Ovary (tissue), 9 donors: ENCODE data around the gene RERE. TPM values are rescaled to one million over a fixed set of nuclear protein-coding genes. Genes with fewer than 3 reads are reported as not detected.

Source experiments
- DNase-seq, 5 donors: peaks; one replicate each; pipeline ENCODE4 v3.0.0-alpha.2; 2019 to 2020
- H3K27ac ChIP-seq, 2 donors: fragments of 200-600 bp; one replicate each; pipeline versions ENCODE4 v1.5.1 to v1.8.0; 2019 to 2022
- H3K27me3 ChIP-seq: fragments of 200-600 bp; one replicate; pipeline ENCODE4 v1.8.0; 2022
- H3K36me3 ChIP-seq: fragments of 200-600 bp; sonication (generic); one replicate; pipeline ENCODE4 v1.5.1; 2019
- H3K4me1 ChIP-seq: one replicate; pipeline ENCODE4 v1.8.1; 2013; ENCODE audit warnings: mild to moderate bottlenecking, moderate library complexity; ENCODE audit not compliant: insufficient read depth
- H3K4me3 ChIP-seq: fragments of 200-600 bp; sonication (generic); one replicate; pipeline ENCODE4 v1.5.1; 2017
- H3K9me3 ChIP-seq, 2 donors: fragments of 200-600 bp in 1 of 2; sonication (generic) in 1 of 2; one replicate each; pipeline versions ENCODE4 v1.5.1 to v1.8.1; 2013 to 2019; ENCODE audit warnings: mild to moderate bottlenecking in 1 of 2, moderate library complexity in 1 of 2
- CTCF ChIP-seq, 3 donors: fragments of 450-650 bp in 2 of 3; fragments of 200-600 bp in 1 of 3; IDR thresholded peaks; one replicate each; pipeline versions ENCODE4 v1.5.1 to v1.8.0; 2016 to 2022; ENCODE audit warnings: antibody characterized with exemption in 3 of 3, mild to moderate bottlenecking in 1 of 3
- EP300 ChIP-seq: sonication (generic); formaldehyde crosslinking; IDR thresholded peaks from one replicate; pipeline ENCODE4 v1.6.1; 2017; ENCODE audit warnings: antibody characterized with exemption
- POLR2A ChIP-seq: fragments of 450-650 bp; IDR thresholded peaks from one replicate; pipeline ENCODE4 v1.6.1; 2017; ENCODE audit warnings: antibody characterized with exemption, mild to moderate bottlenecking, moderate library complexity
- WGBS, 3 donors: extraction: QIAGEN DNeasy Blood & Tissue Kit in 1 of 3; methylation state at CpG; one replicate each; pipeline versions ENCODE4 v1.1.5 to v1.1.7; 2013 to 2017; 5-methylcytosine and 5-hydroxymethylcytosine counted together
- intact Hi-C, 4 donors: fragments of 100-400 bp; cut with DNase I; formaldehyde crosslinking; loops; one replicate each; pipeline versions ENCODE4 v1.11.0 to v1.15.1; 2022 to 2023
- polyA plus RNA-seq, 2 donors: library from polyadenylated mRNA; stranded (reverse); fragments of 200-250 nt in 1 of 2; fragments of 350-450 nt in 1 of 2; fragmentation: Illumina TruSeq in 1 of 2; extraction: RNeasy Lipid Tissue Mini Kit (QIAGEN cat#74804) in 1 of 2; gene quantifications; one replicate each; pipeline ENCODE4 v1.2.3, GENCODE V29; 2013 to 2014
- total RNA-seq, 7 donors: library from RNA; depleted of rRNA in 2 of 7; stranded (reverse); fragments of >200 nt in 2 of 7; fragmentation: NEBNext Ultra II Directional in 3 of 7; extraction: Animal tissue kit (Norgen Biotek cat#: 25700) in 3 of 7; gene quantifications; one replicate each; pipeline versions ENCODE4 v1.1.0 to v1.2.4, GENCODE V29; 2016 to 2023
- donor health status: DM: no; HTN: no; CAD: no; lungs with moderate emphysema.
- donor health status: DM: no; HTN: no; CAD: no.
- donor health status: Bipolar disorder and iron deficiency.
- donor health status: DM: yes; HTN: yes; CAD: no.
- donor health status: DM: no; HTN: no; CAD: no.
- donor health status: DM: yes; HTN: yes; CAD: no.

RERE gene
- total and polyA plus RNA-seq, 9 donors, result 36.7 to 119 (median 114) TPM

- H3K4me1 ChIP-seq, result peaks cover 26% of the 10 kb centered on the region
- 17 to 39% (median 20%) methylated on average over 3 of the region's 3 CpGs for WGBS, 3 donors
Measured at GRCh38 chr1:8373125-8373524, 444.3 kb downstream of the RERE start.

GRCh38 chr1:8371372-8371991 lies 446.0 kb downstream of the RERE start:
- no peak overlapping the region for H3K4me3 ChIP-seq
- no peaks in the 10 kb centered on the region for H3K9me3 ChIP-seq
- 76 to 85% (median 85%) methylated on average over 9 of the region's 9 CpGs for WGBS, 3 donors
- H3K27me3 ChIP-seq, result no peaks in the 10 kb centered on the region
- DNase-seq, result no peak
- no peaks in the 10 kb centered on the region for H3K36me3 ChIP-seq
- intact Hi-C loops, result no loop called here
- peak overlapping the region in 1 of 2 donors; percentile 31 for H3K27ac ChIP-seq
- TF ChIP-seq CTCF (IDR thresholded peaks at IDR 0.05) (no peak), EP300 (no peak), POLR2A (no peak)
- peaks cover 28% of the 10 kb centered on the region for H3K4me1 ChIP-seq

More at GRCh38 chr1:8373125-8373524, 444.3 kb downstream of the RERE start:
- TF ChIP-seq POLR2A (no peak), CTCF (IDR thresholded peaks at IDR 0.05) (no peak), EP300 (no peak)
- intact Hi-C loops, result no loop called here
- Histone ChIP-seq H3K27ac (peak overlapping the region in 1 of 2 donors; percentile 31), H3K27me3 (no peaks in the 10 kb centered on the region), H3K4me3 (no peak overlapping the region), H3K36me3 (no peaks in the 10 kb centered on the region), H3K9me3 (no peaks in the 10 kb centered on the region)
- no peak for DNase-seq

GRCh38 chr1:8370905-8371315 lies 446.5 kb downstream of the RERE start:
- Histone ChIP-seq H3K9me3 (no peaks in the 10 kb centered on the region), H3K27me3 (no peaks in the 10 kb centered on the region), H3K27ac (no peak overlapping the region), H3K4me3 (no peak overlapping the region), H3K4me1 (peaks cover 28% of the 10 kb centered on the region), H3K36me3 (no peaks in the 10 kb centered on the region)
- WGBS, 3 donors, result 34 to 42% (median 37%) methylated on average over 5 of the region's 5 CpGs
- intact Hi-C loops, result no loop called here
- DNase-seq, result peak in 1 of 5 donors; percentile 16
- TF ChIP-seq POLR2A (no peak), EP300 (no peak), CTCF (IDR thresholded peaks at IDR 0.05) (no peak)

- Histone ChIP-seq H3K4me3 (no peak overlapping the region), H3K27ac (no peak overlapping the region), H3K27me3 (no peaks in the 10 kb centered on the region), H3K36me3 (no peaks in the 10 kb centered on the region), H3K4me1 (peaks cover 28% of the 10 kb centered on the region), H3K9me3 (no peaks in the 10 kb centered on the region)
- no peak for DNase-seq
- intact Hi-C loops, result no loop called here
- TF ChIP-seq CTCF (IDR thresholded peaks at IDR 0.05) (no peak), POLR2A (no peak), EP300 (no peak)
- WGBS, 3 donors, result 74 to 77% (median 74%) methylated on average over 14 of the region's 14 CpGs
Measured at GRCh38 chr1:8370046-8370881, 447.2 kb downstream of the RERE start.
